HepG2 (cell line): ENCODE results near the gene NR2F1. TPM values are rescaled to one million over a fixed set of nuclear protein-coding genes. Genes with fewer than 3 reads are reported as not detected.

Experiments used
- ELF1 ChIP-seq: sonication (generic); formaldehyde crosslinking; IDR thresholded peaks from 2 replicates; pipeline ENCODE4 v1.4.0; 2020; ENCODE audit warnings: missing genetic modification reagents
- EP300 ChIP-seq, 3 experiments: sonication (generic) in 1 of 3; formaldehyde crosslinking in 1 of 3; IDR thresholded peaks; 2 replicates each; pipeline versions ENCODE4 v1.5.1 to v1.6.1; 2011 to 2020; ENCODE audit warnings: low read depth in 2 of 3, low read length in 2 of 3, borderline replicate concordance in 1 of 3, improper control_type of control experiment in 1 of 3, mild to moderate bottlenecking in 1 of 3, missing genetic modification reagents in 1 of 3, moderate library complexity in 1 of 3
- GATAD2A ChIP-seq: IDR thresholded peaks from 2 replicates; pipeline ENCODE4 v1.6.1; 2016
- HDAC1 ChIP-seq: sonication (generic); formaldehyde crosslinking; IDR thresholded peaks from 2 replicates; pipeline ENCODE4 v1.5.1; 2020; ENCODE audit warnings: mild to moderate bottlenecking, missing genetic modification reagents
- IRX3 ChIP-seq: sonication (generic); formaldehyde crosslinking; IDR thresholded peaks from 2 replicates; pipeline ENCODE4 v1.8.1; 2023; ENCODE audit warnings: mild to moderate bottlenecking, low read depth, missing genetic modification reagents, borderline replicate concordance
- KDM4B ChIP-seq: sonication (generic); formaldehyde crosslinking; IDR thresholded peaks from 2 replicates; pipeline ENCODE4 v1.4.0; 2020; ENCODE audit warnings: missing genetic modification reagents
- KLF9 ChIP-seq: IDR thresholded peaks from 2 replicates; pipeline ENCODE4 v1.6.1; 2016; ENCODE audit warnings: low read depth
- RFX5 ChIP-seq: IDR thresholded peaks from 2 replicates; pipeline ENCODE4 v1.6.1; 2011; ENCODE audit warnings: low read depth, low read length, improper control_type of control experiment
- TEAD3 ChIP-seq: optimal IDR thresholded peaks from 2 replicates; pipeline ENCODE3; 2016; ENCODE audit warnings: borderline replicate concordance
- YEATS2 ChIP-seq: sonication (generic); formaldehyde crosslinking; IDR thresholded peaks from 2 replicates; pipeline ENCODE4 v1.4.0; 2020; ENCODE audit warnings: missing genetic modification reagents, borderline replicate concordance
- ZFP36L1 ChIP-seq: sonication (generic); formaldehyde crosslinking; IDR thresholded peaks from 2 replicates; pipeline ENCODE4 v1.8.0; 2022; ENCODE audit warnings: mild to moderate bottlenecking, missing genetic modification reagents, moderate library complexity
- ZFY ChIP-seq: sonication (generic); formaldehyde crosslinking; IDR thresholded peaks from 2 replicates; pipeline ENCODE4 v1.4.0; 2020; ENCODE audit warnings: missing genetic modification reagents
- ZNF12 ChIP-seq: sonication (generic); formaldehyde crosslinking; IDR thresholded peaks from 2 replicates; pipeline ENCODE4 v1.5.0; 2020; ENCODE audit warnings: missing genetic modification reagents
- ZNF20 ChIP-seq: sonication (generic); formaldehyde crosslinking; IDR thresholded peaks from 2 replicates; pipeline ENCODE4 v1.4.0; 2020; ENCODE audit warnings: mild to moderate bottlenecking, moderate library complexity, missing genetic modification reagents
- ZNF329 ChIP-seq: sonication (generic); formaldehyde crosslinking; IDR thresholded peaks from 2 replicates; pipeline ENCODE4 v1.9.0; 2021; ENCODE audit warnings: low read depth, mild to moderate bottlenecking, missing genetic modification reagents
- ZNF614 ChIP-seq: IDR thresholded peaks from 2 replicates; pipeline ENCODE4 v1.6.1; 2018; ENCODE audit warnings: missing biosample characterization, missing genetic modification reagents, inconsistent platforms, borderline replicate concordance
- ZNF775 ChIP-seq: sonication (generic); formaldehyde crosslinking; IDR thresholded peaks from 2 replicates; pipeline ENCODE4 v1.4.0; 2020; ENCODE audit warnings: missing genetic modification reagents, mild to moderate bottlenecking, moderate library complexity, borderline replicate concordance
- polyA plus RNA-seq, 8 experiments: library from polyadenylated mRNA; depleted of rRNA in 3 of 8; stranded (reverse) in 7 of 8; unstranded in 1 of 8; fragments of >200 nt; fragmentation: Illumina TruSeq in 4 of 8; extraction: Trizol in 4 of 8; gene quantifications; 2 replicates each; pipeline versions ENCODE4 v1.2.1 to v1.2.3, GENCODE V29; 2011 to 2016; ENCODE audit warnings: low read depth in 4 of 8, missing spikeins in 1 of 8, mixed read lengths in 1 of 8; ENCODE audit not compliant: insufficient read depth in 1 of 8
- total RNA-seq, 5 experiments: library from RNA; depleted of rRNA; stranded (reverse); fragments of >200 nt; fragmentation: Illumina TruSeq; extraction: Trizol; gene quantifications; 2 replicates each; pipeline ENCODE4 v1.2.3, GENCODE V29; 2016; ENCODE audit warnings: low read depth in 1 of 5
- TF ChIP-seq, protein P1 (sequence below): IDR thresholded peaks from 2 replicates; pipeline ENCODE4 v1.6.1; 2016; ENCODE audit warnings: low read depth, control low read depth
- TF ChIP-seq, protein P2 (sequence below): sonication (generic); formaldehyde crosslinking; IDR thresholded peaks from 2 replicates; pipeline ENCODE4 v1.4.0; 2020; ENCODE audit warnings: mild to moderate bottlenecking, missing genetic modification reagents
- TF ChIP-seq, protein P3 (sequence below): IDR thresholded peaks from 2 replicates; pipeline ENCODE4 v1.6.1; 2016; ENCODE audit warnings: mild to moderate bottlenecking
- TF ChIP-seq, protein P4 (sequence below): sonication (generic); formaldehyde crosslinking; IDR thresholded peaks from 2 replicates; pipeline ENCODE4 v1.4.0; 2020; ENCODE audit warnings: mild to moderate bottlenecking, missing genetic modification reagents, borderline replicate concordance

The NR2F1 gene
- total and polyA plus RNA-seq, 2 of the 13 experiments (the other 11 are each of a cell fraction or from before 2014, with no cell fraction given), result 17.1 to 59.7 TPM

DNA sequence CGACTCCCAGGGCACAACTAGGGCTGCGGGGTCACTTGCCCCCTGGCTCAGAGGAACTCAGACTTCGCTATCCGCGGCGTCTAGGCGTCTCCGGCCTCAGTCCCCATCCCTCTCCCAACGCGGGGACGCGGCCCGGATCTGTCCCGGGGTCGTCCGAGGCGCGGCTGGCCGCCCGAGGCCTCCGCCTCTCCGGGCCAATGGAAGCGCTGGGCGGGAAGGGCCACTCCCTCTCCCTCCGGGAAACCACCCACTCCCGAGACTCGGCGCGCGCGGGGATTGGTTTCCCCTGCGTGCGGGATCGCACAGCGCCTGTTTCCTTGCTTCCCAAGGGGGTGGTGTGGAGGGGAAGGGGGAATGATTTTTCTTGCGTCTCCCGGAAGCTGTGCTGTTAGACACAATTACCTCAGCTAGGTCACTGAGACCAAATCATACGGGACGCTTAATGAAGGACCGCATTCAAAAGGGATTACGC lies 38.3 kb downstream of the NR2F1 start (continued):
- TF ChIP-seq, protein P1, sequence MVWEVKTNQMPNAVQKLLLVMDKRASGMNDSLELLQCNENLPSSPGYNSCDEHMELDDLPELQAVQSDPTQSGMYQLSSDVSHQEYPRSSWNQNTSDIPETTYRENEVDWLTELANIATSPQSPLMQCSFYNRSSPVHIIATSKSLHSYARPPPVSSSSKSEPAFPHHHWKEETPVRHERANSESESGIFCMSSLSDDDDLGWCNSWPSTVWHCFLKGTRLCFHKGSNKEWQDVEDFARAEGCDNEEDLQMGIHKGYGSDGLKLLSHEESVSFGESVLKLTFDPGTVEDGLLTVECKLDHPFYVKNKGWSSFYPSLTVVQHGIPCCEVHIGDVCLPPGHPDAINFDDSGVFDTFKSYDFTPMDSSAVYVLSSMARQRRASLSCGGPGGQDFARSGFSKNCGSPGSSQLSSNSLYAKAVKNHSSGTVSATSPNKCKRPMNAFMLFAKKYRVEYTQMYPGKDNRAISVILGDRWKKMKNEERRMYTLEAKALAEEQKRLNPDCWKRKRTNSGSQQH (CRISPR knock-in tag), result no peak
- TF ChIP-seq KLF9 (CRISPR knock-in tag), result no peak
- TF ChIP-seq, protein P2, sequence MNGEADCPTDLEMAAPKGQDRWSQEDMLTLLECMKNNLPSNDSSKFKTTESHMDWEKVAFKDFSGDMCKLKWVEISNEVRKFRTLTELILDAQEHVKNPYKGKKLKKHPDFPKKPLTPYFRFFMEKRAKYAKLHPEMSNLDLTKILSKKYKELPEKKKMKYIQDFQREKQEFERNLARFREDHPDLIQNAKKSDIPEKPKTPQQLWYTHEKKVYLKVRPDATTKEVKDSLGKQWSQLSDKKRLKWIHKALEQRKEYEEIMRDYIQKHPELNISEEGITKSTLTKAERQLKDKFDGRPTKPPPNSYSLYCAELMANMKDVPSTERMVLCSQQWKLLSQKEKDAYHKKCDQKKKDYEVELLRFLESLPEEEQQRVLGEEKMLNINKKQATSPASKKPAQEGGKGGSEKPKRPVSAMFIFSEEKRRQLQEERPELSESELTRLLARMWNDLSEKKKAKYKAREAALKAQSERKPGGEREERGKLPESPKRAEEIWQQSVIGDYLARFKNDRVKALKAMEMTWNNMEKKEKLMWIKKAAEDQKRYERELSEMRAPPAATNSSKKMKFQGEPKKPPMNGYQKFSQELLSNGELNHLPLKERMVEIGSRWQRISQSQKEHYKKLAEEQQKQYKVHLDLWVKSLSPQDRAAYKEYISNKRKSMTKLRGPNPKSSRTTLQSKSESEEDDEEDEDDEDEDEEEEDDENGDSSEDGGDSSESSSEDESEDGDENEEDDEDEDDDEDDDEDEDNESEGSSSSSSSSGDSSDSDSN (CRISPR knock-in tag), result peak; percentile 32; the same call in 1 of the 2 replicates
- no peak for TF ChIP-seq TEAD3 (CRISPR knock-in tag)
- TF ChIP-seq YEATS2, result no peak
- TF ChIP-seq ELF1, result peak; percentile 40; the same call in 1 of the 2 replicates
- TF ChIP-seq ZNF775 (CRISPR knock-in tag), result no peak
- TF ChIP-seq, protein P3, sequence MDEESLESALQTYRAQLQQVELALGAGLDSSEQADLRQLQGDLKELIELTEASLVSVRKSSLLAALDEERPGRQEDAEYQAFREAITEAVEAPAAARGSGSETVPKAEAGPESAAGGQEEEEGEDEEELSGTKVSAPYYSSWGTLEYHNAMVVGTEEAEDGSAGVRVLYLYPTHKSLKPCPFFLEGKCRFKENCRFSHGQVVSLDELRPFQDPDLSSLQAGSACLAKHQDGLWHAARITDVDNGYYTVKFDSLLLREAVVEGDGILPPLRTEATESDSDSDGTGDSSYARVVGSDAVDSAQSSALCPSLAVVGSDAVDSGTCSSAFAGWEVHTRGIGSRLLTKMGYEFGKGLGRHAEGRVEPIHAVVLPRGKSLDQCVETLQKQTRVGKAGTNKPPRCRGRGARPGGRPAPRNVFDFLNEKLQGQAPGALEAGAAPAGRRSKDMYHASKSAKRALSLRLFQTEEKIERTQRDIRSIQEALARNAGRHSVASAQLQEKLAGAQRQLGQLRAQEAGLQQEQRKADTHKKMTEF (CRISPR knock-in tag), result peak; percentile 42; the same call in 1 of the 2 replicates
- 0 out of 2 replicates have a peak, but pooled peaks have one; percentile 29 for TF ChIP-seq IRX3 (CRISPR knock-in tag)
- TF ChIP-seq ZFP36L1 (CRISPR knock-in tag), result no peak
- TF ChIP-seq KDM4B (CRISPR knock-in tag), result no peak
- TF ChIP-seq GATAD2A, result peak; percentile 84
- no peak for TF ChIP-seq RFX5
- TF ChIP-seq ZFY (CRISPR knock-in tag), result peak; percentile 60; the same call in 1 of the 2 replicates
- TF ChIP-seq HDAC1 (CRISPR knock-in tag), result peak; percentile 85
- peak; percentile 86; the same call in 1 of the 2 replicates for TF ChIP-seq ZNF614 (CRISPR knock-in tag)
- TF ChIP-seq ZNF12 (CRISPR knock-in tag), result no peak
- TF ChIP-seq, protein P4, sequence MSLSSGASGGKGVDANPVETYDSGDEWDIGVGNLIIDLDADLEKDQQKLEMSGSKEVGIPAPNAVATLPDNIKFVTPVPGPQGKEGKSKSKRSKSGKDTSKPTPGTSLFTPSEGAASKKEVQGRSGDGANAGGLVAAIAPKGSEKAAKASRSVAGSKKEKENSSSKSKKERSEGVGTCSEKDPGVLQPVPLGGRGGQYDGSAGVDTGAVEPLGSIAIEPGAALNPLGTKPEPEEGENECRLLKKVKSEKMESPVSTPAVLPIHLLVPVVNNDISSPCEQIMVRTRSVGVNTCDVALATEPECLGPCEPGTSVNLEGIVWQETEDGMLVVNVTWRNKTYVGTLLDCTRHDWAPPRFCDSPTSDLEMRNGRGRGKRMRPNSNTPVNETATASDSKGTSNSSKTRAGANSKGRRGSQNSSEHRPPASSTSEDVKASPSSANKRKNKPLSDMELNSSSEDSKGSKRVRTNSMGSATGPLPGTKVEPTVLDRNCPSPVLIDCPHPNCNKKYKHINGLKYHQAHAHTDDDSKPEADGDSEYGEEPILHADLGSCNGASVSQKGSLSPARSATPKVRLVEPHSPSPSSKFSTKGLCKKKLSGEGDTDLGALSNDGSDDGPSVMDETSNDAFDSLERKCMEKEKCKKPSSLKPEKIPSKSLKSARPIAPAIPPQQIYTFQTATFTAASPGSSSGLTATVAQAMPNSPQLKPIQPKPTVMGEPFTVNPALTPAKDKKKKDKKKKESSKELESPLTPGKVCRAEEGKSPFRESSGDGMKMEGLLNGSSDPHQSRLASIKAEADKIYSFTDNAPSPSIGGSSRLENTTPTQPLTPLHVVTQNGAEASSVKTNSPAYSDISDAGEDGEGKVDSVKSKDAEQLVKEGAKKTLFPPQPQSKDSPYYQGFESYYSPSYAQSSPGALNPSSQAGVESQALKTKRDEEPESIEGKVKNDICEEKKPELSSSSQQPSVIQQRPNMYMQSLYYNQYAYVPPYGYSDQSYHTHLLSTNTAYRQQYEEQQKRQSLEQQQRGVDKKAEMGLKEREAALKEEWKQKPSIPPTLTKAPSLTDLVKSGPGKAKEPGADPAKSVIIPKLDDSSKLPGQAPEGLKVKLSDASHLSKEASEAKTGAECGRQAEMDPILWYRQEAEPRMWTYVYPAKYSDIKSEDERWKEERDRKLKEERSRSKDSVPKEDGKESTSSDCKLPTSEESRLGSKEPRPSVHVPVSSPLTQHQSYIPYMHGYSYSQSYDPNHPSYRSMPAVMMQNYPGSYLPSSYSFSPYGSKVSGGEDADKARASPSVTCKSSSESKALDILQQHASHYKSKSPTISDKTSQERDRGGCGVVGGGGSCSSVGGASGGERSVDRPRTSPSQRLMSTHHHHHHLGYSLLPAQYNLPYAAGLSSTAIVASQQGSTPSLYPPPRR (CRISPR knock-in tag), result no peak
- no peak for TF ChIP-seq ZNF329
- TF ChIP-seq EP300 (IDR thresholded peaks at IDR 0.05; ENCODE audit: low read depth in 2 of 2, low read length in 2 of 2), result no peak
- TF ChIP-seq EP300 (CRISPR knock-in tag; IDR thresholded peaks at IDR 0.05; ENCODE audit: borderline replicate concordance), result no peak
- TF ChIP-seq ZNF20, result no peak
